GM12878 (cell line): Measurements from ENCODE around the gene ADCYAP1. TPM values are rescaled to one million over a fixed set of nuclear protein-coding genes. Genes with fewer than 3 reads are reported as not detected.

Experiments
- ATAC-seq: fragments of 200-7000 bp; cut with Tn5 transposase; 3 replicates; pipeline ENCODE4 v1.9.1; 2020; ENCODE audit warnings: mild to moderate bottlenecking, moderate library complexity
- BruUV-seq: library from RNA; stranded (reverse); fragments of 400-500 nt; replicated peaks from 2 replicates; lab custom pipeline; 2021; lab: Mats Ljungman, UMichigan
- CTCF ChIA-PET: fragments of 300-600 bp; sonication (Branson Sonifier 250); formaldehyde crosslinking; extraction: SDS; loops from one replicate; lab custom pipeline; 2021; ENCODE audit warnings: inconsistent platforms; lab: Yijun Ruan, JAX
- POLR2A ChIA-PET: fragments of 350-600 bp; formaldehyde crosslinking; extraction: SDS; loops from one replicate; lab custom pipeline; 2021; ENCODE audit warnings: inconsistent platforms; lab: Charles Lee
- RAD21 ChIA-PET: fragments of 300-600 bp; sonication (Branson Sonifier 250); formaldehyde crosslinking; loops from one replicate; lab custom pipeline; 2023; ENCODE audit warnings: antibody characterized with exemption; ENCODE audit not compliant: unreplicated experiment; lab: Charles Lee
- SMC1A ChIA-PET: fragments of 300-600 bp; sonication (Branson Sonifier 250); formaldehyde crosslinking; loops from one replicate; lab custom pipeline; 2023; ENCODE audit not compliant: unreplicated experiment, uncharacterized antibody; lab: Charles Lee
- DNase-seq: peaks from one replicate; pipeline ENCODE4 v3.0.0-alpha.2; 2011; ENCODE audit warnings: low read depth, low spot score
- FAIRE-seq: peaks from 3 replicates; lab custom pipeline; 2011; peaks lifted over from hg19 to GRCh38; lab: Jason Lieb, UNC
- H2AFZ ChIP-seq: 2 replicates; pipeline ENCODE4 v1.6.0; 2011; ENCODE audit warnings: low read depth, low read length, control low read depth; ENCODE audit not compliant: control insufficient read depth
- H3K27ac ChIP-seq: 2 replicates; pipeline ENCODE4 v1.5.1; 2011; ENCODE audit warnings: control low read depth; ENCODE audit not compliant: control insufficient read depth, insufficient read depth
- H3K27me3 ChIP-seq, 2 experiments: replicated peaks in 1 of 2; 2 replicates each; pipeline versions ENCODE4 v1.6.0 to v1.6.1; 2011; ENCODE audit warnings: low read length in 1 of 2; ENCODE audit not compliant: control insufficient read depth in 2 of 2, insufficient read depth in 2 of 2
- H3K36me3 ChIP-seq, 2 experiments: 2 replicates each; pipeline ENCODE4 v1.5.1; 2011; ENCODE audit warnings: low read length in 1 of 2; ENCODE audit not compliant: control insufficient read depth in 2 of 2, insufficient read depth in 2 of 2
- H3K4me1 ChIP-seq: 2 replicates; pipeline ENCODE4 v1.6.1; 2011; ENCODE audit warnings: mild to moderate bottlenecking, low read length, moderate library complexity, mixed read lengths; ENCODE audit not compliant: control insufficient read depth, insufficient read depth
- H3K4me2 ChIP-seq: 2 replicates; pipeline ENCODE4 v1.6.0; 2011; ENCODE audit warnings: control low read depth; ENCODE audit not compliant: control insufficient read depth, insufficient read depth
- H3K4me3 ChIP-seq: fragments of 200-600 bp; sonication (generic); 2 replicates; pipeline ENCODE4 v1.5.1; 2016
- H3K79me2 ChIP-seq: 2 replicates; pipeline ENCODE4 v1.6.0; 2011; ENCODE audit warnings: low read length; ENCODE audit not compliant: control insufficient read depth, insufficient read depth
- H3K9ac ChIP-seq: 2 replicates; pipeline ENCODE4 v1.8.0; 2011; ENCODE audit warnings: low read length, control low read depth, mixed read lengths; ENCODE audit not compliant: control insufficient read depth, insufficient read depth
- H3K9me3 ChIP-seq: replicated peaks from 3 replicates; pipeline ENCODE4 v1.5.1; 2011; ENCODE audit warnings: mild to moderate bottlenecking, low read length; ENCODE audit not compliant: control insufficient read depth, insufficient read depth
- H4K20me1 ChIP-seq: 2 replicates; pipeline ENCODE4 v1.6.0; 2011; ENCODE audit not compliant: control insufficient read depth, insufficient read depth
- BCL11A ChIP-seq: IDR thresholded peaks from 2 replicates; pipeline ENCODE4 v1.6.1; 2011; ENCODE audit warnings: low read depth, low read length
- CEBPB ChIP-seq, 2 experiments: fragments of 150-350 bp in 1 of 2; IDR thresholded peaks; 2 replicates each; pipeline ENCODE4 v1.6.1; 2012 to 2014; ENCODE audit warnings: low read depth in 2 of 2, low read length in 2 of 2, borderline replicate concordance in 1 of 2, inconsistent platforms in 1 of 2
- FOS ChIP-seq: IDR thresholded peaks from 3 replicates; pipeline ENCODE4 v1.6.1; 2011; ENCODE audit warnings: borderline replicate concordance; ENCODE audit not compliant: insufficient read length; ENCODE audit errors: extremely low read depth
- KLF5 ChIP-seq: fragments of 450-650 bp; IDR thresholded peaks from 2 replicates; pipeline ENCODE4 v1.6.1; 2014; ENCODE audit warnings: mild to moderate bottlenecking; ENCODE audit not compliant: partially characterized antibody
- RAD21 ChIP-seq: IDR thresholded peaks from 2 replicates; pipeline ENCODE4 v1.6.1; 2011; ENCODE audit warnings: mild to moderate bottlenecking, low read depth, low read length, moderate library complexity; ENCODE audit not compliant: insufficient read depth
- RELA ChIP-seq: fragments of 450-650 bp; IDR thresholded peaks from 2 replicates; pipeline ENCODE4 v1.8.0; 2014; ENCODE audit warnings: borderline replicate concordance; ENCODE audit not compliant: partially characterized antibody
- SMC3 ChIP-seq: IDR thresholded peaks from 2 replicates; pipeline ENCODE4 v1.6.1; 2011; ENCODE audit warnings: low read length, improper control_type of control experiment, borderline replicate concordance
- SREBF2 ChIP-seq: IDR thresholded peaks from 2 replicates; pipeline ENCODE4 v1.6.1; 2012; ENCODE audit warnings: mild to moderate bottlenecking, low read length
- TBL1XR1 ChIP-seq: IDR thresholded peaks from 2 replicates; pipeline ENCODE4 v1.6.1; 2012; ENCODE audit warnings: low read depth, low read length, improper control_type of control experiment
- TCF12 ChIP-seq: IDR thresholded peaks from 2 replicates; pipeline ENCODE4 v1.6.1; 2011; ENCODE audit warnings: low read depth, mild to moderate bottlenecking, low read length
- ZSCAN29 ChIP-seq: fragments of 450-650 bp; IDR thresholded peaks from 2 replicates; pipeline ENCODE4 v1.6.1; 2017; ENCODE audit warnings: mild to moderate bottlenecking, moderate library complexity
- WGBS: methylation state at CpG from one replicate; pipeline ENCODE4 v1.1.6; 2016; ENCODE audit warnings: low lambda C conversion rate; ENCODE audit not compliant: insufficient replicate concordance, insufficient coverage; ENCODE audit errors: missing lambda C conversion rate; 5-methylcytosine and 5-hydroxymethylcytosine counted together
- in situ Hi-C: fragments of 300-500 bp; cut with MboI; formaldehyde crosslinking; loops from 9 replicates; pipeline ENCODE4 v1.14.3; 2018; ENCODE audit warnings: mixed read lengths
- intact Hi-C: fragments of 100-400 bp; cut with micrococcal nuclease; formaldehyde crosslinking; loops from one replicate; pipeline ENCODE4 v1.14.2; 2022; ENCODE audit not compliant: unreplicated experiment
- polyA plus RNA-seq, 11 experiments: library from polyadenylated mRNA; depleted of rRNA in 4 of 11; unstranded in 6 of 11; stranded (reverse) in 5 of 11; fragments of >200 nt; fragmentation: Nextera tagmentation in 4 of 11; fragmentation: Illumina TruSeq in 1 of 11; extraction: Ambion mirVana in 4 of 11; extraction: Trizol in 1 of 11; gene quantifications; 1 replicate in 1 of 11; 2 replicates in 10 of 11; pipeline versions ENCODE4 v1.2.1 to v1.2.3, GENCODE V29; 2011 to 2016; ENCODE audit warnings: inconsistent platforms in 2 of 11, missing spikeins in 2 of 11, low read depth in 1 of 11
- total RNA-seq, 4 experiments: library from RNA; depleted of rRNA in 3 of 4; stranded (reverse); fragments of >200 nt in 3 of 4; fragmentation: Illumina TruSeq in 1 of 4; extraction: Trizol in 1 of 4; gene quantifications; 2 replicates each; pipeline versions ENCODE4 v1.2.1 to v1.2.3, GENCODE V29; 2013 to 2021
- TF ChIP-seq, protein P1 (sequence below): fragments of 450-650 bp; IDR thresholded peaks from 2 replicates; pipeline ENCODE4 v1.6.1; 2017; ENCODE audit warnings: mild to moderate bottlenecking, moderate library complexity
- TF ChIP-seq, protein P2 (sequence below), 3 experiments: IDR thresholded peaks in 2 of 3; conservative IDR thresholded peaks in 1 of 3; 2 replicates each; pipeline ENCODE4 v1.5.1; 2011; ENCODE audit warnings: low read depth in 3 of 3, low read length in 3 of 3, mild to moderate bottlenecking in 3 of 3, control low read depth in 2 of 3, moderate library complexity in 2 of 3, inconsistent platforms in 1 of 3, mixed read lengths in 1 of 3; ENCODE audit not compliant: control insufficient read depth in 2 of 3, insufficient read depth in 1 of 3; ENCODE audit errors: extremely low read depth in 1 of 3

The ADCYAP1 gene
- total and polyA plus RNA-seq, 10 of the 15 experiments (the other 5 are each of a cell fraction or from before 2014, with no cell fraction given): 0.02 TPM; not detected in 9

DNA sequence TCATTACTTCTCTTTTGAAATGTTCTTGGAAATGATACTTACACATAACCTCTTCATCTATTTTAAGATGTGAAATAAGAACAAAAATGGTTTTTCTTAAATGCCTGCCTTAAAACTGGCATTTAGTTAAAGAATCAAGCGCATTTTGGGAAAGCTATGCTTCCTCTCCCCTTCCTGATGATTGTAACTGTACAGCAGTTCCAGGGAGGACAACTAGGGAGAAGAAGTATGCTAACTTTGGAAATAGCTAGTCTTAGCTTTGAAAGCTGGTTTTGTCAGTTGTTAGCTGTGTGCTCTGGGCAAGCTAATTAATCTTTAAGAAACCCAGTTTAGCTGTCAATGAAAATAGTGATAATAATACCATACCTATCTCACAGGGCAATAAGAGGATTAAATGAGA, 8.4 kb upstream of the ADCYAP1 start:
- no peak overlapping the region for H3K27ac ChIP-seq
- CTCF ChIA-PET: interaction anchor here (0.9 to 1.0 kb wide), 2 partner anchors 22 to 34 kb away, joined by 3 read pairs; no protein-coding TSS in a partner anchor
- H3K27me3 ChIP-seq: no peaks in the 10 kb centered on the region; a peak in 2 of 4 replicates
- RAD21 ChIA-PET: no interaction called here
- no peaks in the 10 kb centered on the region for H3K4me1 ChIP-seq
- H3K79me2 ChIP-seq: no peaks in the 10 kb centered on the region
- H3K4me3 ChIP-seq: no peak overlapping the region
- no TSS peak for BruUV-seq
- H3K9me3 ChIP-seq: no peaks in the 10 kb centered on the region
- SMC1A ChIA-PET: interaction anchor here (1.2 kb wide), 1 partner anchor 16 kb away, joined by 3 read pairs; no protein-coding TSS in a partner anchor
- H3K9ac ChIP-seq: no peak overlapping the region
- DNase-seq: no peak
- no peak for FAIRE-seq
- ATAC-seq: no peak
- in situ Hi-C loops: no loop called here
- whole genome bisulfite sequencing: 0% methylated on average over 1 of the region's 1 CpG
- H4K20me1 ChIP-seq: no peaks in the 10 kb centered on the region
- intact Hi-C loops: no loop called here
- H3K4me2 ChIP-seq: no peak overlapping the region
- H2AFZ ChIP-seq: no peak overlapping the region
- POLR2A ChIA-PET: no interaction called here
- TF ChIP-seq TCF12 (no peak), ZSCAN29 (no peak), RELA (no peak), FOS (no peak), SREBF2 (no peak), KLF5 (no peak), CEBPB (IDR thresholded peaks at IDR 0.05; ENCODE audit: borderline replicate concordance in 1 of 2, low read depth in 2 of 2, low read length in 2 of 2) (no peak)
- TF ChIP-seq, all 136 proteins: peak for 0
- H3K36me3 ChIP-seq: no peaks in the 10 kb centered on the region

DNA sequence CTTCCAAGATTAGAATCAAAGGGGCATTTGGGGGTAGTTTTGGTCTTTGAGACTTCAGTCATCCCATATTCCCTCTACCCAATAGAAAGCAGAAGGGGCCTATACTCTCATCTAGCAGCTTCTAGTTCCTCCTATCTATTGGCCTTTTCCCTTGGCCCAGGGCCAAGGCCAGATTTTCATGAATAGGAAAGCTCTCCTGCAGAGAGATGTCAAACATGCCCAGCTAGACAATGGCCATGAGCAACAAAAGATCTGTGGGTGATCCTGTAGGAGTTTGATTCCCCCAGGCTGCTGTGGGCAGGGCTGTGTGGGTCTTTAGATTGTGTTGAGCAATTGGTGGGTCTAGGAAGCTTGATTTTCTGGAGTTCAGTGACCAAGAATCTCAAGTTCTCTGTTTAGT, 2.9 kb upstream of the ADCYAP1 start:
- H3K9me3 ChIP-seq: no peaks in the 10 kb centered on the region; the same call in 2 of the 3 replicates
- H3K4me1 ChIP-seq: no peaks in the 10 kb centered on the region
- no peak for DNase-seq
- POLR2A ChIA-PET: no interaction called here
- CTCF ChIA-PET: no interaction called here
- no peaks in the 10 kb centered on the region for H3K79me2 ChIP-seq
- no peaks in the 10 kb centered on the region for H3K36me3 ChIP-seq
- no TSS peak for BruUV-seq
- intact Hi-C loops (no loop called here), in situ Hi-C loops (no loop called here)
- SMC1A ChIA-PET: no interaction called here
- H4K20me1 ChIP-seq: no peaks in the 10 kb centered on the region
- no peak overlapping the region for H2AFZ ChIP-seq
- ATAC-seq: no peak
- FAIRE-seq: no peak
- no peak overlapping the region for H3K27ac ChIP-seq
- H3K27me3 ChIP-seq: peaks cover 2% of the 10 kb centered on the region in 2 experiments
- no peak overlapping the region for H3K9ac ChIP-seq
- no peak overlapping the region for H3K4me2 ChIP-seq
- RAD21 ChIA-PET: interaction anchor here (0.8 kb wide), 1 partner anchor 31 kb away, joined by 3 read pairs; no protein-coding TSS in a partner anchor
- no peak overlapping the region for H3K4me3 ChIP-seq
- TF ChIP-seq SREBF2: no peak
- no peak for TF ChIP-seq TBL1XR1
- TF ChIP-seq BCL11A: no peak
- TF ChIP-seq RAD21: no peak
- TF ChIP-seq SMC3: no peak
- TF ChIP-seq, protein P1, sequence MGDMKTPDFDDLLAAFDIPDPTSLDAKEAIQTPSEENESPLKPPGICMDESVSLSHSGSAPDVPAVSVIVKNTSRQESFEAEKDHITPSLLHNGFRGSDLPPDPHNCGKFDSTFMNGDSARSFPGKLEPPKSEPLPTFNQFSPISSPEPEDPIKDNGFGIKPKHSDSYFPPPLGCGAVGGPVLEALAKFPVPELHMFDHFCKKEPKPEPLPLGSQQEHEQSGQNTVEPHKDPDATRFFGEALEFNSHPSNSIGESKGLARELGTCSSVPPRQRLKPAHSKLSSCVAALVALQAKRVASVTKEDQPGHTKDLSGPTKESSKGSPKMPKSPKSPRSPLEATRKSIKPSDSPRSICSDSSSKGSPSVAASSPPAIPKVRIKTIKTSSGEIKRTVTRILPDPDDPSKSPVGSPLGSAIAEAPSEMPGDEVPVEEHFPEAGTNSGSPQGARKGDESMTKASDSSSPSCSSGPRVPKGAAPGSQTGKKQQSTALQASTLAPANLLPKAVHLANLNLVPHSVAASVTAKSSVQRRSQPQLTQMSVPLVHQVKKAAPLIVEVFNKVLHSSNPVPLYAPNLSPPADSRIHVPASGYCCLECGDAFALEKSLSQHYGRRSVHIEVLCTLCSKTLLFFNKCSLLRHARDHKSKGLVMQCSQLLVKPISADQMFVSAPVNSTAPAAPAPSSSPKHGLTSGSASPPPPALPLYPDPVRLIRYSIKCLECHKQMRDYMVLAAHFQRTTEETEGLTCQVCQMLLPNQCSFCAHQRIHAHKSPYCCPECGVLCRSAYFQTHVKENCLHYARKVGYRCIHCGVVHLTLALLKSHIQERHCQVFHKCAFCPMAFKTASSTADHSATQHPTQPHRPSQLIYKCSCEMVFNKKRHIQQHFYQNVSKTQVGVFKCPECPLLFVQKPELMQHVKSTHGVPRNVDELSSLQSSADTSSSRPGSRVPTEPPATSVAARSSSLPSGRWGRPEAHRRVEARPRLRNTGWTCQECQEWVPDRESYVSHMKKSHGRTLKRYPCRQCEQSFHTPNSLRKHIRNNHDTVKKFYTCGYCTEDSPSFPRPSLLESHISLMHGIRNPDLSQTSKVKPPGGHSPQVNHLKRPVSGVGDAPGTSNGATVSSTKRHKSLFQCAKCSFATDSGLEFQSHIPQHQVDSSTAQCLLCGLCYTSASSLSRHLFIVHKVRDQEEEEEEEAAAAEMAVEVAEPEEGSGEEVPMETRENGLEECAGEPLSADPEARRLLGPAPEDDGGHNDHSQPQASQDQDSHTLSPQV: no peak
- TF ChIP-seq, protein P2, sequence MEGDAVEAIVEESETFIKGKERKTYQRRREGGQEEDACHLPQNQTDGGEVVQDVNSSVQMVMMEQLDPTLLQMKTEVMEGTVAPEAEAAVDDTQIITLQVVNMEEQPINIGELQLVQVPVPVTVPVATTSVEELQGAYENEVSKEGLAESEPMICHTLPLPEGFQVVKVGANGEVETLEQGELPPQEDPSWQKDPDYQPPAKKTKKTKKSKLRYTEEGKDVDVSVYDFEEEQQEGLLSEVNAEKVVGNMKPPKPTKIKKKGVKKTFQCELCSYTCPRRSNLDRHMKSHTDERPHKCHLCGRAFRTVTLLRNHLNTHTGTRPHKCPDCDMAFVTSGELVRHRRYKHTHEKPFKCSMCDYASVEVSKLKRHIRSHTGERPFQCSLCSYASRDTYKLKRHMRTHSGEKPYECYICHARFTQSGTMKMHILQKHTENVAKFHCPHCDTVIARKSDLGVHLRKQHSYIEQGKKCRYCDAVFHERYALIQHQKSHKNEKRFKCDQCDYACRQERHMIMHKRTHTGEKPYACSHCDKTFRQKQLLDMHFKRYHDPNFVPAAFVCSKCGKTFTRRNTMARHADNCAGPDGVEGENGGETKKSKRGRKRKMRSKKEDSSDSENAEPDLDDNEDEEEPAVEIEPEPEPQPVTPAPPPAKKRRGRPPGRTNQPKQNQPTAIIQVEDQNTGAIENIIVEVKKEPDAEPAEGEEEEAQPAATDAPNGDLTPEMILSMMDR (IDR thresholded peaks at IDR 0.05 in 2 of 3, conservative IDR thresholded peaks at IDR 0.05 in 1 of 3; ENCODE audit: control insufficient read depth in 2 of 3, extremely low read depth in 1 of 3, insufficient read depth in 1 of 3, low read depth in 3 of 3, low read length in 3 of 3): no peak
